GM23338 (cell line): ENCODE data around the gene RNF112. TPM values are rescaled to one million over a fixed set of nuclear protein-coding genes. Genes with fewer than 3 reads are reported as not detected.

Experiments used
- ATAC-seq: fragments of 200-7000 bp; cut with Tn5 transposase; 3 replicates; pipeline ENCODE4 v1.9.1; 2020
- DNase-seq: peaks from one replicate; pipeline ENCODE4 v3.0.0-alpha.2; 2015; ENCODE audit warnings: low spot score
- H2AFZ ChIP-seq: fragments of 200-600 bp; sonication (generic); 2 replicates; pipeline ENCODE4 v1.8.0; 2016; ENCODE audit warnings: antibody characterized with exemption, mild to moderate bottlenecking, moderate library complexity
- H3F3A ChIP-seq: fragments of 200-600 bp; sonication (generic); replicated peaks from 2 replicates; pipeline ENCODE4 v1.8.0; 2017; ENCODE audit warnings: antibody characterized with exemption, mixed run types, low read depth
- H3K27ac ChIP-seq: fragments of 200-600 bp; sonication (generic); 2 replicates; pipeline ENCODE4 v1.6.1; 2016; ENCODE audit warnings: low read depth
- H3K27me3 ChIP-seq: fragments of 200-600 bp; sonication (generic); 2 replicates; pipeline ENCODE4 v1.8.0; 2016; ENCODE audit warnings: mild to moderate bottlenecking, mixed run types, moderate library complexity; ENCODE audit not compliant: insufficient read depth
- H3K36me3 ChIP-seq: fragments of 200-600 bp; sonication (generic); 2 replicates; pipeline ENCODE4 v1.8.0; 2016; ENCODE audit warnings: mild to moderate bottlenecking; ENCODE audit not compliant: insufficient read depth
- H3K4me1 ChIP-seq: fragments of 200-600 bp; sonication (generic); 2 replicates; pipeline ENCODE4 v1.8.0; 2016; ENCODE audit warnings: mild to moderate bottlenecking, moderate library complexity; ENCODE audit not compliant: insufficient read depth
- H3K4me2 ChIP-seq: fragments of 200-600 bp; sonication (generic); 2 replicates; pipeline ENCODE4 v1.7.1; 2017; ENCODE audit warnings: mixed run types
- H3K4me3 ChIP-seq: fragments of 200-600 bp; sonication (generic); 2 replicates; pipeline ENCODE4 v1.6.1; 2016; ENCODE audit warnings: mixed run types
- H3K79me2 ChIP-seq: fragments of 200-600 bp; sonication (generic); replicated peaks from 2 replicates; pipeline ENCODE4 v1.8.0; 2017; ENCODE audit warnings: mild to moderate bottlenecking; ENCODE audit not compliant: insufficient read depth
- H3K9me2 ChIP-seq: fragments of 200-600 bp; sonication (generic); 2 replicates; pipeline ENCODE4 v1.8.0; 2017; ENCODE audit not compliant: insufficient read depth
- H4K20me1 ChIP-seq: fragments of 200-600 bp; sonication (generic); replicated peaks from 2 replicates; pipeline ENCODE4 v1.8.0; 2017; ENCODE audit warnings: mild to moderate bottlenecking; ENCODE audit not compliant: insufficient read depth
- H3K27ac Mint-ChIP-seq: 2 replicates; pipeline ENCODE4 v1.8.0; 2020; ENCODE audit warnings: inconsistent platforms, mild to moderate bottlenecking, moderate library complexity, mixed read lengths
- H3K27me3 Mint-ChIP-seq: 3 replicates; pipeline ENCODE4 v1.8.0; 2022; ENCODE audit warnings: low read depth, mild to moderate bottlenecking, moderate library complexity, mixed read lengths, inconsistent platforms; ENCODE audit not compliant: insufficient read depth, poor library complexity
- H3K36me3 Mint-ChIP-seq: 3 replicates; pipeline ENCODE4 v1.8.0; 2021; ENCODE audit warnings: low read depth, mild to moderate bottlenecking, inconsistent platforms, moderate library complexity, mixed read lengths
- H3K4me1 Mint-ChIP-seq: 3 replicates; pipeline ENCODE4 v1.8.0; 2020; ENCODE audit warnings: mild to moderate bottlenecking, inconsistent platforms, mixed read lengths
- H3K4me3 Mint-ChIP-seq: 3 replicates; pipeline ENCODE4 v1.8.0; 2021; ENCODE audit warnings: moderate library complexity, mild to moderate bottlenecking, inconsistent platforms, mixed read lengths
- H3K9me3 Mint-ChIP-seq: 3 replicates; pipeline ENCODE4 v1.8.0; 2020; ENCODE audit warnings: moderate library complexity, mild to moderate bottlenecking, inconsistent platforms, mixed read lengths
- CTCF ChIP-seq, 2 experiments: fragments of 200-600 bp in 1 of 2; sonication (generic) in 1 of 2; conservative IDR thresholded peaks; 2 replicates each; pipeline versions ENCODE4 v1.5.1 to v1.6.1; 2016 to 2017; ENCODE audit warnings: antibody characterized with exemption in 2 of 2, low read depth in 2 of 2, mild to moderate bottlenecking in 2 of 2, moderate library complexity in 1 of 2
- EZH2 ChIP-seq: fragments of 200-600 bp; sonication (generic); IDR thresholded peaks from one replicate; pipeline ENCODE4 v1.8.0; 2017; ENCODE audit warnings: antibody characterized with exemption, mild to moderate bottlenecking, low read depth; ENCODE audit not compliant: unreplicated experiment
- JUNB ChIP-seq: IDR thresholded peaks from one replicate; pipeline ENCODE4 v1.6.1; 2016; ENCODE audit warnings: antibody characterized with exemption; ENCODE audit not compliant: unreplicated experiment
- NANOG ChIP-seq: IDR thresholded peaks from 2 replicates; pipeline ENCODE4 v1.6.1; 2016; ENCODE audit warnings: antibody characterized with exemption, borderline replicate concordance
- REST ChIP-seq: IDR thresholded peaks from one replicate; pipeline ENCODE4 v1.6.1; 2018; ENCODE audit warnings: antibody characterized with exemption; ENCODE audit not compliant: unreplicated experiment
- ZNF462 ChIP-seq: fragments of 250-450 bp; sonication (Bioruptor Pico); IDR thresholded peaks from 2 replicates; pipeline ENCODE4 v1.5.0; 2020; ENCODE audit warnings: mild to moderate bottlenecking, moderate library complexity
- polyA plus RNA-seq: library from polyadenylated mRNA; unstranded; fragments of >200 nt; fragmentation: Nextera tagmentation; extraction: Ambion mirVana; gene quantifications from 2 replicates; pipeline ENCODE4 v1.2.1, GENCODE V29; 2016
- total RNA-seq: library from RNA; depleted of rRNA; stranded (reverse); fragments of >200 nt; shearing (Covaris generic); gene quantifications from 2 replicates; pipeline ENCODE4 v1.2.3, GENCODE V29; 2014

The RNF112 gene
- total and polyA plus RNA-seq, 2 experiments from 2014 or later, result 0.42 to 4.1 TPM

- TF ChIP-seq JUNB, result no peak
- no peak for TF ChIP-seq CTCF (conservative IDR thresholded peaks at IDR 0.05; ENCODE audit: low read depth in 2 of 2)
- no peak for TF ChIP-seq NANOG
- no peak for TF ChIP-seq ZNF462
Measured at GRCh38 chr17:19364699-19365498, 46.1 kb upstream of the RNF112 start (continued).

GRCh38 chr17:19365499-19365817, 45.6 kb upstream of the RNF112 start:
- Histone ChIP-seq H3F3A (no peaks in the 10 kb centered on the region), H3K27me3 (no peaks in the 10 kb centered on the region), H3K9me2 (no peaks in the 10 kb centered on the region), H3K4me2 (no peak overlapping the region), H3K4me1 (peaks cover 11% of the 10 kb centered on the region), H3K36me3 (no peaks in the 10 kb centered on the region), H4K20me1 (no peaks in the 10 kb centered on the region), H2AFZ (no peak overlapping the region), H3K27ac (no peak overlapping the region), H3K4me3 (no peak overlapping the region), H3K79me2 (no peaks in the 10 kb centered on the region)
- DNase-seq, result no peak
- no peaks in the 10 kb centered on the region; the same call in 2 of the 3 replicates for H3K9me3 Mint-ChIP-seq
- no peak overlapping the region for H3K27ac Mint-ChIP-seq
- H3K27me3 Mint-ChIP-seq, result peaks cover 6% of the 10 kb centered on the region
- ATAC-seq, result no peak
- no peak overlapping the region for H3K4me3 Mint-ChIP-seq
- H3K36me3 Mint-ChIP-seq, result no peaks in the 10 kb centered on the region; the same call in 2 of the 3 replicates
- peaks cover 14% of the 10 kb centered on the region for H3K4me1 Mint-ChIP-seq
- TF ChIP-seq EZH2 (no peak), REST (no peak)
